Femur (tissue), 1 donor: ENCODE data around the gene DRD5.

Experiments
- DNase-seq: peaks from one replicate; pipeline ENCODE4 v3.0.0-alpha.2; 2017

DRD5 gene

DNA sequence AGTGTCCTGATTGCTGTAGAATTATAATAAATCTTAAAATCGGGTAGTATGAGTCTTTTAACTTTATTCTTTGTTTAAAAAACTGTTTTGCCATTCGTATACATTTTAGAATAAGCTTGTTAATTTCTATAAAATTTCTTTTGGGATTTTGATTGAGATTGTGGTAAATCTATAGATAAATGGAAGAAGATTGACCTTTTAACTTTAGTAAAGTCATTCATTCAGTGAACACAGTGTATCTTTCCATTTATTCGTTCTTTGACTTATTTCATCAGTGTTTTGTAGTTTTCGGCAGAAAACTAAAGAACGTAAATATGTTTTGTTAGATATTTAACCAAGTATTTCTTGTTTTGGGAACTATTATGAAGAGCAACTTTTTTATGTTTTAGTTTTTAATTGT, 38.9 kb downstream of the DRD5 start:
- DNase-seq: no peak

GRCh38 chr4:9825049-9825448, 43.6 kb downstream of the DRD5 start:
- DNase-seq: no peak

GRCh38 chr4:9826551-9826950, 45.1 kb downstream of the DRD5 start:
- DNase-seq: no peak

DNA sequence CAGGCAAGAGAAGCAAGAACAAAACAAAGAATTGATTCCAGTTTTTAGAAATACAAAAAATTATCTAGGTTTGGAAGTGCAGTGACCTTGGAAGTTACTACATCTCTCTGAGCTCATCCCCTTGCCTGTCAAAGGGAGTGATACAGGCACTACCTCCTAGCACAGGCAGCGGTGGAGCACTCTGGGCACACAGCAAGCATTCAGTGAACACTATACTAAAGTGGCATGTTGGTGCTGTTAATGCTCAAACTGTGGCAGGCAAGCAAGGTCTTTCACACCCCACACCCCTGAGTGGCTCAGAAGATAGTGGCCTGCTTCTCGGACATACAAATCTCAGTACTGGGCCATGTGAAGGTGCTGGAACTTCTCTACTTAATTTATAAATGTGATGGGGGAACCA, 51.2 kb downstream of the DRD5 start:
- DNase-seq: no peak

DNA sequence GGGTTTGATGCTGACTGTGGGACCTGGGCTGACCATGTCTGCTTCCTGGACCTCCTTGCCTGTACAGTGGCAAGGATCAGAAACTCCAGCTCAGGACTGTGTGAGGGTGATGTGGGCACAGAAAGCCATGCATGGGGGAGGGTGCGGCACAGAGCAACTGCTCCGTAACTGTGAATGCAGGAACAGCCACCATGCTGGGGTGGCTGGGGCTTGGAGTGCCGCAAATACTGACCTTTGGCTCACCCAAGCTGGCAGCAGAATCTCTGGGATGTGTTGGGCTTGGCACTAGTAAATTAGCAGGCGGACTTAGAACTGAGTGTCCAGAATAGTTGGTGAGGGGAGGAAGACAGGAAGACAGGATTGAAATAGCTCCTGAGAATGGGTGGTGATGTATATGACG, 52.0 kb downstream of the DRD5 start:
- DNase-seq: no peak
